ENCODE data around the gene NEUROG3. TPM values are rescaled to one million over a fixed set of nuclear protein-coding genes. Genes with fewer than 3 reads are reported as not detected.

Gene NEUROG3
- total RNA-seq, 1 experiment from 2014 or later: not detected

GRCh38 chr10:69616358-69616757 is 43.1 kb upstream of the NEUROG3 start:
- Mint-ChIP-seq H3K9me3 (ENCODE audit: unreplicated experiment) (no peaks in the 10 kb centered on the region), H3K36me3 (ENCODE audit: insufficient read depth, unreplicated experiment) (no peaks in the 10 kb centered on the region), H3K4me1 (ENCODE audit: insufficient read depth, unreplicated experiment) (no peaks in the 10 kb centered on the region), H3K27me3 (ENCODE audit: insufficient read depth, unreplicated experiment) (peaks cover 10% of the 10 kb centered on the region), H3K27ac (ENCODE audit: low read depth, unreplicated experiment) (no peak overlapping the region), H3K4me3 (ENCODE audit: unreplicated experiment) (no peak overlapping the region)
- TF ChIP-seq CTCF (IDR thresholded peaks at IDR 0.05; ENCODE audit: unreplicated experiment): no peak
- DNase-seq (ENCODE audit: unreplicated experiment): no peak
- intact Hi-C loops (cut with micrococcal nuclease): no loop called here
- ChIA-PET POLR2A (interaction anchor here (0.6 to 0.8 kb wide), 2 partner anchors 9 to 28 kb away, joined by 3 read pairs; no protein-coding TSS in a partner anchor), CTCF (interaction anchor here (0.6 to 4.1 kb wide), 5 partner anchors 13 to 153 kb away, joined by 3 to 20 read pairs (median 4); no protein-coding TSS in a partner anchor)
- BruUV-seq (replicated peaks): no TSS peak

- Mint-ChIP-seq H3K4me1 (ENCODE audit: insufficient read depth, unreplicated experiment) (no peaks in the 10 kb centered on the region), H3K36me3 (ENCODE audit: insufficient read depth, unreplicated experiment) (no peaks in the 10 kb centered on the region), H3K27me3 (ENCODE audit: insufficient read depth, unreplicated experiment) (peaks cover 22% of the 10 kb centered on the region), H3K27ac (ENCODE audit: low read depth, unreplicated experiment) (no peak overlapping the region), H3K4me3 (ENCODE audit: unreplicated experiment) (no peak overlapping the region), H3K9me3 (ENCODE audit: unreplicated experiment) (no peaks in the 10 kb centered on the region)
- ChIA-PET CTCF (interaction anchor here (0.6 to 4.1 kb wide), 7 partner anchors 15 to 186 kb away, joined by 3 to 20 read pairs (median 3); no protein-coding TSS in a partner anchor), POLR2A (interaction anchor here (0.7 to 1.9 kb wide), 2 partner anchors 13 to 26 kb away, joined by 3 to 6 read pairs; no protein-coding TSS in a partner anchor)
- intact Hi-C loops (cut with micrococcal nuclease): no loop called here
- no TSS peak for BruUV-seq (replicated peaks)
- no peak for TF ChIP-seq CTCF (IDR thresholded peaks at IDR 0.05; ENCODE audit: unreplicated experiment)
- no peak for DNase-seq (ENCODE audit: unreplicated experiment)
These were observed 40.9 kb upstream of the NEUROG3 start for GRCh38 chr10:69614130-69614529.

- Mint-ChIP-seq H3K27me3 (ENCODE audit: insufficient read depth, unreplicated experiment) (peaks cover 33% of the 10 kb centered on the region), H3K4me1 (ENCODE audit: insufficient read depth, unreplicated experiment) (no peaks in the 10 kb centered on the region), H3K4me3 (ENCODE audit: unreplicated experiment) (no peak overlapping the region), H3K27ac (ENCODE audit: low read depth, unreplicated experiment) (no peak overlapping the region), H3K9me3 (ENCODE audit: unreplicated experiment) (no peaks in the 10 kb centered on the region), H3K36me3 (ENCODE audit: insufficient read depth, unreplicated experiment) (no peaks in the 10 kb centered on the region)
- ChIA-PET POLR2A (interaction anchor here (0.6 to 1.9 kb wide), 3 partner anchors 11 to 37 kb away, joined by 3 to 6 read pairs (median 3); no protein-coding TSS in a partner anchor), CTCF (interaction anchor here (0.8 to 4.1 kb wide), 3 partner anchors 25 to 97 kb away, joined by 3 to 20 read pairs (median 3); no protein-coding TSS in a partner anchor)
- DNase-seq (ENCODE audit: unreplicated experiment): no peak
- intact Hi-C loops (cut with micrococcal nuclease): no loop called here
- TF ChIP-seq CTCF (IDR thresholded peaks at IDR 0.05; ENCODE audit: unreplicated experiment): no peak
- BruUV-seq (replicated peaks): no TSS peak
These were observed 39.5 kb upstream of the NEUROG3 start for GRCh38 chr10:69612760-69613159.

GRCh38 chr10:69609077-69609476 is 35.9 kb upstream of the NEUROG3 start:
- peaks cover 66% of the 10 kb centered on the region for H3K27me3 Mint-ChIP-seq (ENCODE audit: insufficient read depth, unreplicated experiment)
- no peak for DNase-seq (ENCODE audit: unreplicated experiment)
- CTCF ChIA-PET: interaction anchor here (1.4 kb wide), 1 partner anchor 20 kb away, joined by 9 read pairs; no protein-coding TSS in a partner anchor

More at GRCh38 chr10:69609077-69609476, 35.9 kb upstream of the NEUROG3 start:
- no TSS peak for BruUV-seq (replicated peaks)
- Mint-ChIP-seq H3K27ac (ENCODE audit: low read depth, unreplicated experiment) (no peak overlapping the region), H3K36me3 (ENCODE audit: insufficient read depth, unreplicated experiment) (peaks cover 2% of the 10 kb centered on the region), H3K4me1 (ENCODE audit: insufficient read depth, unreplicated experiment) (no peaks in the 10 kb centered on the region), H3K4me3 (ENCODE audit: unreplicated experiment) (no peak overlapping the region), H3K9me3 (ENCODE audit: unreplicated experiment) (peaks cover 5% of the 10 kb centered on the region)
- no peak for TF ChIP-seq CTCF (IDR thresholded peaks at IDR 0.05; ENCODE audit: unreplicated experiment)
- POLR2A ChIA-PET: no interaction called here
- intact Hi-C loops (cut with micrococcal nuclease): no loop called here
